GM12864 (cell line): ENCODE data around the gene CPVL.

Source experiments
- DNase-seq: peaks from one replicate; pipeline ENCODE4 v3.0.0-alpha.2; 2011; ENCODE audit warnings: low read depth
- H3K4me3 ChIP-seq: 2 replicates; pipeline ENCODE4 v1.5.1; 2011; ENCODE audit warnings: mild to moderate bottlenecking, low read depth, low read length, control low read depth
- TF ChIP-seq, protein P1 (sequence below): IDR thresholded peaks from 2 replicates; pipeline ENCODE4 v1.5.1; 2011; ENCODE audit warnings: low read depth, mild to moderate bottlenecking, moderate library complexity, low read length, control low read depth, inconsistent platforms; ENCODE audit errors: missing control alignments

Gene CPVL

DNA sequence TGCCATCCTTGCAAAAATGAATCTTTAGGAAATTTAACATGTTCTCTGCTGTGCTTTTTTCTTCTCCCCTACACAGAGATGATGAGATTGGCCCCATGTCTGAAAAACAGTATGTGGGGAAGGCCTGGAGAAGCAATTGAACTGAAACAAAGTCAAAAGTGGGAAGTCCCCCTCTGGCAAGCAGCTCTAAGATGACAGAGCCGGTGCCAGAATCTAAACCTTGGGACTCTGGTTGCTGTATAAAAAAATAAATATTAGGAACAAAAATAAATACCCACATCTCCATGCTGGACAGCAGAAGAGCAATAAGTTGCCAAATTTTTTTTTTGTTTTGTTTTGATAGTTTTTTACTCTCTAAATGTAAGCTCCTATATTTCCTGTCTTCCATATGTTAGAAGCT is 136.4 kb downstream of the CPVL start:
- TF ChIP-seq, protein P1, sequence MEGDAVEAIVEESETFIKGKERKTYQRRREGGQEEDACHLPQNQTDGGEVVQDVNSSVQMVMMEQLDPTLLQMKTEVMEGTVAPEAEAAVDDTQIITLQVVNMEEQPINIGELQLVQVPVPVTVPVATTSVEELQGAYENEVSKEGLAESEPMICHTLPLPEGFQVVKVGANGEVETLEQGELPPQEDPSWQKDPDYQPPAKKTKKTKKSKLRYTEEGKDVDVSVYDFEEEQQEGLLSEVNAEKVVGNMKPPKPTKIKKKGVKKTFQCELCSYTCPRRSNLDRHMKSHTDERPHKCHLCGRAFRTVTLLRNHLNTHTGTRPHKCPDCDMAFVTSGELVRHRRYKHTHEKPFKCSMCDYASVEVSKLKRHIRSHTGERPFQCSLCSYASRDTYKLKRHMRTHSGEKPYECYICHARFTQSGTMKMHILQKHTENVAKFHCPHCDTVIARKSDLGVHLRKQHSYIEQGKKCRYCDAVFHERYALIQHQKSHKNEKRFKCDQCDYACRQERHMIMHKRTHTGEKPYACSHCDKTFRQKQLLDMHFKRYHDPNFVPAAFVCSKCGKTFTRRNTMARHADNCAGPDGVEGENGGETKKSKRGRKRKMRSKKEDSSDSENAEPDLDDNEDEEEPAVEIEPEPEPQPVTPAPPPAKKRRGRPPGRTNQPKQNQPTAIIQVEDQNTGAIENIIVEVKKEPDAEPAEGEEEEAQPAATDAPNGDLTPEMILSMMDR: no peak
- DNase-seq: no peak
- H3K4me3 ChIP-seq: no peak overlapping the region

DNA sequence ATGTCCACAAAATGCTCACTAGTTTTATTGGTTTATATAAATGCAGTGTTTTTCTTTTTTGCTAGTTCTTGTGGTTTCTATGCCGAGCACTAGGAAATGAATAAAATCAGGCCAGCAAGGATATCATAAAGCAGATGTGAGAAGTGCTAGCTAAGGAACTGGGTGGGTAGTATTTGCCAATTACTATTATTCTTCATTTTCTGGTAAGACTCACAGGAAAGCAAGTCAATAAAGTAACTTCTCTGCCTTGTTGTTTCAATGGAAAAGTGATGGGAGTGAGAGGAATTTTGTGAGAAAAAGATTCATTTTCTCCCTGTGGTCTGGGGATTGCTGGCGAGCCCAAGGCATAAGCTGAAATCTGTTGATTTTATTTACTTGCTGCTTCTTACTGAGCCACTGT is 137.7 kb downstream of the CPVL start:
- TF ChIP-seq, protein P1: no peak
- no peak for DNase-seq
- no peak overlapping the region for H3K4me3 ChIP-seq

DNA sequence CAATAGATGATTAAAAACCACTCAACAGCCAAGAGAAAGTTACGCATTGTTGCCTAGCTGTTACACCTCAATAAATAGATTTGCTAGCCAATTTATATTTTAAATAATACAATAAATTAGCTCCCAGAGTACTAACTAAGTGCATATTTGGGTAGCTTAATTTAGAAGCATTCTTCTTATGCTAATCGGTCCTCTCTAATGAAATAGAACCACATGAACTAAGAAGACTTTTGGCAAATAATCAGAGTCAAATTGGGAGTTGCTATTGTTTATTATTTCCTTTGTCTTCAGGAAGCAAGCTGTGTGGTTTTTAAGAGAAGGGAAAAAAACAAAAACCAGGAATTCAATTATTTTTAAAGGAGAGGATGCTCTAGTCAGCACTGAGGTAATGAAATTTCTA is 139.2 kb downstream of the CPVL start:
- TF ChIP-seq, protein P1: no peak
- DNase-seq: no peak

DNA sequence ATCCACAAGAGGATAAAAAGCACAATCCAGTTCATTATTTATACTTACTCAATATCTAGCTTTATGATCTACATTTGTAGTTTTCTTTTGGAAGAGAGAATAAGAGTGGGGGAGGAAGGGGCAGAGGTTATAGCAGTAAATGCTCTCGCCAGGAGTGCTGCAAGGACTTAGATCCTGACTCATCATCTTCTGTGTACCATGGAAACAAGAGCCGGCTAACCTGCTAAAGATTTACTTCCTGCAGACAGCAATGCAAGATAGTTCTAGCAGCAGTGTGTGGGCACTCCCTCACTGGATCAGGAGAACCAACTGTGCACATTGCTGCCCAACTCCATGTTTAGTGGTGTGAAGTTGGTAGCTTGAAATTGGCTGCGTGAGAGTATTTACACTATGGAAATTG is 140.5 kb downstream of the CPVL start:
- H3K4me3 ChIP-seq: no peak overlapping the region
- DNase-seq: no peak
- TF ChIP-seq, protein P1: no peak

More for the DNA sequence above, 139.2 kb downstream of the CPVL start:
- no peak overlapping the region for H3K4me3 ChIP-seq

DNA sequence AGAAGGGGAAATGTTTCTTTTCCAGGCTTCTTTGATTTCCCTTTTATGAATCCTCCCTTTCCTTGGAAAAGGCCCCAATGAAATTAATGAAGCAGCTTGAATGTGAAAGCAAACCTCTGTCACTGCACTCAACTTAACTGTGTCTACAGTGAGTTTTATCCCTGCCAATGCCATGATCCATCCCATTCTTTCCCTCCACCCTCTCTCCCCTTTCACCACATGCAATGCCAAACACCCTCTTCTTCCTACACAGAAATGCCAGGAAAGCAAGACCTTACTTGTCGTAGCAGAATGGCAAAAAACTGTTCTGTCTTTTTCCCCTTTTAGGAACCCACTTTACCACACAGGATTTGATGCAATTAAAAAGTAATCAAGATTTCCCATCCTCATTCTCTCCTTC is 140.9 kb downstream of the CPVL start:
- no peak overlapping the region for H3K4me3 ChIP-seq
- TF ChIP-seq, protein P1: no peak
- DNase-seq: no peak

DNA sequence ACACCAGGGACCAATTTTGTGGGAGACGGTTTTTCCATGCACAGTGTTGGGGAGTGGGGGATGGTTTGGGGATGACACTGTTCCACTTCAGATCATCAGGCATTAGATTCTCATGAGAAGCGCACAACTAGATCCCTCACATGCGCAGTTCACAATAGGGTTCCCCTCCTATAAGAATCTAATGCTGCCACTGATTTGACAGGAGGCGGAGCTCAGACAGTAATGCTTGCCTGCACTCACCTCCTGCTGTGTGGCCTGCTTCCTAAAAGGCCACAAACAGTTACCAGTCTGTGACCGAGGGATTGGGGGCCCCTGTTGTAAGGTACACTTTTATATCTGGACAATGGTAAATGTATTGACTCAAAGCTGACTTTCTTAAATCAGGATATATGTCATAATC is 142.6 kb downstream of the CPVL start:
- DNase-seq: no peak
- no peak overlapping the region for H3K4me3 ChIP-seq
- TF ChIP-seq, protein P1: no peak

DNA sequence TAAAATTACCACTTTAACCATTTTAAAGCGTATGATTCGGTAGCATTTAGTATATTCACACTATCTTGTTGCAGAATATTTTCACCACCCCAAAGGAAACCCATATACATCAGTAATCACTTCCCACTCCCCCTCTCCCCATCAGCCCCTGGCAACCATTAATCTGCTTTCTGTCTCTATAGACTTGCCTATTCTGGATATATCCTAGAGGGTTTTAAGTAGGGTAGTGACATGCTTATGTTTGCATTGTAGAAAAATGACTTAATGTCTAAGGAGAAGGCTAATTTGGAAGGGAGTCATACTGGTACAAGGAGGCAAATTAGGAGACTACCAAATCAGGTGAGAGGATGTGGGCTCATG is 145.6 kb downstream of the CPVL start:
- no peak overlapping the region for H3K4me3 ChIP-seq
- TF ChIP-seq, protein P1: no peak
- DNase-seq: no peak
